GM06990 (cell line): ENCODE data around the gene CRYL1.

Experiments used
- DNase-seq: peaks from one replicate; pipeline ENCODE4 v3.0.0-alpha.2; 2011; ENCODE audit not compliant: insufficient read length; ENCODE audit errors: extremely low read depth
- H3K27me3 ChIP-seq: replicated peaks from 2 replicates; pipeline ENCODE4 v1.6.0; 2011; ENCODE audit warnings: low read length; ENCODE audit not compliant: control insufficient read depth, insufficient read depth
- H3K36me3 ChIP-seq: 2 replicates; pipeline ENCODE4 v1.5.1; 2011; ENCODE audit warnings: low read length; ENCODE audit not compliant: control insufficient read depth, insufficient read depth
- H3K4me3 ChIP-seq: replicated peaks from 2 replicates; pipeline ENCODE4 v1.5.1; 2011; ENCODE audit warnings: low read depth, mild to moderate bottlenecking, control low read depth, low read length
- CTCF ChIP-seq: IDR thresholded peaks from 2 replicates; pipeline ENCODE4 v1.5.1; 2011; ENCODE audit warnings: low read length, control low read depth, mild to moderate bottlenecking, inconsistent platforms; ENCODE audit not compliant: insufficient read depth, poor library complexity, severe bottlenecking

The CRYL1 gene

GRCh38 chr13:20405691-20406090, 120.0 kb downstream of the CRYL1 start:
- no peak for DNase-seq
- TF ChIP-seq CTCF: no peak
- Histone ChIP-seq H3K27me3 (no peaks in the 10 kb centered on the region), H3K4me3 (no peak overlapping the region), H3K36me3 (no peaks in the 10 kb centered on the region)

DNA sequence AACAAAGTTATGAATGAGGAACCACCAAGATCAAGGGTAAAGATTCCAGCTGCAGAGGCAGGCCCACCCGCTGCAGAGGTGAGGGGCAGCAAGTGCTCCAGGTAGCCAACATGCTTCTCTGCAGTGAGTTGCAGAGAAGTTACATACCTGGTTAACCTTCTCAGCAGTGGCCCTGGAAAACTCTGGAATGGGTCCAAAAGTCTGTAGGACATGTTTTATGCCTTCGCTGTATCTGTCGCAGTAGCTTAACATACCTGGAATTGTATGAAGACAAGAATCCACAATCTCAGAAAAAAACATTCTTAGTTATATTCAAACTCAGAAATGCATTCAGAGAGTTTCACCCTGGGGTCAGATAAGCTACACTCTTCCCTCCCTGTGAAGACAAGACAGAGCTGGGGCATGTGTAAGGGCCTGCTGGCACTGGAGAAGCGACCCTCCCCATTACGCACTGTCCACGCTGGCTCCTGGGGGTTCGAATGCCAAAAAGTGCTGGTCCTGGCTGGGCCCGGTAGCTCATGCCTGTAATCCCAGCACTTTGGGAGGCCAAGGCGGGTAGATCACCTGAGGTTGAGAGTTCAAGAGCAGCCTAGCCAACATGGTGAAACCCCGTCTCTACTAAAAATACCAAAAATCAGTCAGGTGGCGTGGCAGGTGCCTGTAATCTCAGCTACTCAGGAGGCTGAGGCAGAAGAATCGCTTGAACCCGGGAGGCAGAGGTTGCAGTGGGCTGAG, 121.0 kb downstream of the CRYL1 start:
- TF ChIP-seq CTCF: no peak
- H3K36me3 ChIP-seq: no peaks in the 10 kb centered on the region
- H3K27me3 ChIP-seq: no peaks in the 10 kb centered on the region
- DNase-seq: no peak
- H3K4me3 ChIP-seq: no peak overlapping the region

- Histone ChIP-seq H3K27me3 (no peaks in the 10 kb centered on the region), H3K36me3 (no peaks in the 10 kb centered on the region), H3K4me3 (no peak overlapping the region)
- TF ChIP-seq CTCF: no peak
- DNase-seq: no peak
Observed at GRCh38 chr13:20403826-20404225, 121.8 kb downstream of the CRYL1 start.

GRCh38 chr13:20402881-20403280, 122.8 kb downstream of the CRYL1 start:
- Histone ChIP-seq H3K36me3 (no peaks in the 10 kb centered on the region), H3K4me3 (no peak overlapping the region), H3K27me3 (no peaks in the 10 kb centered on the region)
- TF ChIP-seq CTCF: no peak
- no peak for DNase-seq

DNA sequence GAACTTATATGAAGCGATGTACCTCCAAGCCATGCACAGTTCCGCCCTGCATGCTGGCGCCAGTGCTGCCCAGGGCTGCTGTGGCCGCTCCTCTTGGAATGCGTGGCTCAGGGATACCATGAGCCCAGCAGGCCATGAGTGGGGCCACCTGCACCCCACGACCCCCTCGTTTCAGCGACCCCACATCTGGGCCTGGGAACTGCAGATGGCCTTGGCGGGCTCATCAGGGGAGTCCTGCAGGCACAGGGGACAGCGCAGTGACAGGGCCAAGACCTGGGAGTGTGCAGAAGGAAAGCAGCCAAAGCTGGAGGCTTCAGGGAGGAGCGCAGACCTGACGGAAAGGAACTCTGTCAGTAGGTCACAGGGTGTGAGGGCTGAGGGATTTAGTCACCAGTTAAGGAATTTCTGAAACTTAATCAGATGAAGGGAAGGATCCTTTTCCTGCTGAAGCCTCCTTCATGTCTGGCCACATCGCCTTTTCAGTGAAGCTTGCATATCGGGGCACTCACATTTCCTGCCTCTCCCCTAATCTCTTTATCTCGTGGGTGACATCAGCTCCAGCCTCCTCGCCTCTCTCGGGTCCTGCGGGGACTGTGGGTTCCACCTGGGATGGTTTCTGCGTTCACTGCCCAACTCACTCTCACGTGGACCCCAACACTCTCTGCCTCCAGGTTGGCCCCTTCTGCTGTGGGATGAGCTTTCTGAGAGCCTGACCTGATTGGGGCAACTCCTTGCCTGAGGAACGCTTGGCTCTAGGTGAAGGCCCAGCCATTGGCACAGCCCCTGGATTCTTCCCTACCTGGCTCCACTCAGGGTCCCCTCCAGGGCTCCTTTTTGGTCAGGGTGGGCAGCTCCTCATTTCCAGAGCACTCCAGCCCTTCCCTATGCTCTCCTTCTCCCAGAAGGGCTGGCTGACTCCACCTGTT, 123.5 kb downstream of the CRYL1 start:
- no peaks in the 10 kb centered on the region for H3K36me3 ChIP-seq
- no peak for TF ChIP-seq CTCF
- no peaks in the 10 kb centered on the region for H3K27me3 ChIP-seq
- no peak overlapping the region for H3K4me3 ChIP-seq
- no peak for DNase-seq
